Osteoblast (primary cell): ENCODE measurements around the gene EEF1A2. TPM values are rescaled to one million over a fixed set of nuclear protein-coding genes. Genes with fewer than 3 reads are reported as not detected.

ENCODE experiments used
- DNase-seq: peaks from one replicate; pipeline ENCODE4 v3.0.0; 2011; ENCODE audit warnings: low spot score, mixed read lengths; ENCODE audit not compliant: insufficient read length; ENCODE audit errors: missing footprints
- H2AFZ ChIP-seq: 2 replicates; pipeline ENCODE4 v1.6.0; 2011; ENCODE audit warnings: mild to moderate bottlenecking, low read length
- H3K27ac ChIP-seq: 2 replicates; pipeline ENCODE4 v1.5.1; 2011; ENCODE audit warnings: mild to moderate bottlenecking, low read depth, low read length, moderate library complexity
- H3K27me3 ChIP-seq: 2 replicates; pipeline ENCODE4 v1.6.0; 2012; ENCODE audit warnings: mild to moderate bottlenecking, control low read depth, inconsistent platforms, low read length, moderate library complexity; ENCODE audit not compliant: insufficient read depth
- H3K36me3 ChIP-seq: 2 replicates; pipeline ENCODE4 v1.5.1; 2011; ENCODE audit warnings: mild to moderate bottlenecking, low read length, control low read depth, moderate library complexity; ENCODE audit not compliant: insufficient read depth
- H3K4me1 ChIP-seq: 2 replicates; pipeline ENCODE4 v1.5.1; 2011; ENCODE audit warnings: mild to moderate bottlenecking, low read length, control low read depth, moderate library complexity; ENCODE audit not compliant: insufficient read depth
- H3K4me2 ChIP-seq: 2 replicates; pipeline ENCODE4 v1.6.0; 2011; ENCODE audit warnings: mild to moderate bottlenecking, low read length; ENCODE audit not compliant: insufficient read depth
- H3K4me3 ChIP-seq: fragments of 200-600 bp; sonication (generic); 3 replicates; pipeline ENCODE4 v1.5.1; 2012; ENCODE audit warnings: mild to moderate bottlenecking, low read length, inconsistent platforms; ENCODE audit not compliant: insufficient read depth
- H3K79me2 ChIP-seq: 2 replicates; pipeline ENCODE4 v1.6.0; 2012; ENCODE audit warnings: mild to moderate bottlenecking, low read length, control low read depth, inconsistent platforms; ENCODE audit not compliant: insufficient read depth
- H3K9me3 ChIP-seq: 2 replicates; pipeline ENCODE4 v1.5.1; 2011; ENCODE audit warnings: low read depth, low read length, control low read depth
- H4K20me1 ChIP-seq: 2 replicates; pipeline ENCODE4 v1.6.0; 2012; ENCODE audit warnings: mild to moderate bottlenecking, low read length, control low read depth; ENCODE audit not compliant: insufficient read depth
- CTCF ChIP-seq: IDR thresholded peaks from 2 replicates; pipeline ENCODE4 v1.5.1; 2011; ENCODE audit warnings: mild to moderate bottlenecking, low read depth, low read length, moderate library complexity; ENCODE audit errors: extremely low read depth
- total RNA-seq: library from RNA; depleted of rRNA; stranded (reverse); fragments of >200 nt; gene quantifications from 2 replicates; pipeline ENCODE4 v1.2.3, GENCODE V29; 2012

EEF1A2 gene
- total RNA-seq, 1 donor: not detected

GRCh38 chr20:63529861-63530787 is 31.2 kb upstream of the EEF1A2 start:
- no peak overlapping the region for H3K4me3 ChIP-seq
- peaks cover 9% of the 10 kb centered on the region for H3K27me3 ChIP-seq
- no peak for TF ChIP-seq CTCF
- no peaks in the 10 kb centered on the region for H3K36me3 ChIP-seq
- H3K27ac ChIP-seq: no peak overlapping the region
- H3K4me1 ChIP-seq: no peaks in the 10 kb centered on the region
- peak; percentile 69 for DNase-seq
- peaks cover 7% of the 10 kb centered on the region for H4K20me1 ChIP-seq
- no peaks in the 10 kb centered on the region for H3K9me3 ChIP-seq
- no peak overlapping the region for H3K4me2 ChIP-seq
- no peak overlapping the region for H2AFZ ChIP-seq
- H3K79me2 ChIP-seq: no peaks in the 10 kb centered on the region

- peaks cover 8% of the 10 kb centered on the region for H4K20me1 ChIP-seq
- H2AFZ ChIP-seq: no peak overlapping the region
- H3K4me1 ChIP-seq: no peaks in the 10 kb centered on the region
- no peak overlapping the region for H3K4me3 ChIP-seq
- no peaks in the 10 kb centered on the region for H3K36me3 ChIP-seq
- H3K27ac ChIP-seq: no peak overlapping the region
- DNase-seq: peak; percentile 88
- no peak for TF ChIP-seq CTCF
- no peaks in the 10 kb centered on the region for H3K79me2 ChIP-seq
- H3K9me3 ChIP-seq: no peaks in the 10 kb centered on the region
- peaks cover 1% of the 10 kb centered on the region for H3K27me3 ChIP-seq
- H3K4me2 ChIP-seq: no peak overlapping the region
Observed at GRCh38 chr20:63529180-63529860, 30.4 kb upstream of the EEF1A2 start.

GRCh38 chr20:63527184-63527583 is 28.3 kb upstream of the EEF1A2 start:
- Histone ChIP-seq H2AFZ (no peak overlapping the region), H3K4me2 (no peak overlapping the region), H3K27ac (no peak overlapping the region), H4K20me1 (peaks cover 26% of the 10 kb centered on the region), H3K27me3 (no peaks in the 10 kb centered on the region), H3K4me1 (peaks cover 5% of the 10 kb centered on the region), H3K36me3 (peaks cover 15% of the 10 kb centered on the region), H3K9me3 (no peaks in the 10 kb centered on the region), H3K4me3 (no peak overlapping the region), H3K79me2 (peaks cover 3% of the 10 kb centered on the region)
- DNase-seq: peak; percentile 76
- no peak for TF ChIP-seq CTCF

GRCh38 chr20:63525971-63526370 is 27.1 kb upstream of the EEF1A2 start:
- H3K4me2 ChIP-seq: no peak overlapping the region

More at GRCh38 chr20:63525971-63526370, 27.1 kb upstream of the EEF1A2 start:
- peaks cover 19% of the 10 kb centered on the region for H3K36me3 ChIP-seq
- DNase-seq: no peak
- no peak overlapping the region for H2AFZ ChIP-seq
- TF ChIP-seq CTCF: no peak
- H3K4me3 ChIP-seq: no peak overlapping the region
- peaks cover 12% of the 10 kb centered on the region for H3K4me1 ChIP-seq
- H3K9me3 ChIP-seq: no peaks in the 10 kb centered on the region
- H3K79me2 ChIP-seq: peaks cover 13% of the 10 kb centered on the region
- H3K27ac ChIP-seq: no peak overlapping the region
- H4K20me1 ChIP-seq: peaks cover 36% of the 10 kb centered on the region
- H3K27me3 ChIP-seq: no peaks in the 10 kb centered on the region
